ENCODE results near the gene TNS3.

TNS3 gene

GRCh38 chr7:47577321-47577919 is 4.5 kb downstream of the TNS3 start:
- peaks cover 1% of the 10 kb centered on the region for H3K27me3 ChIP-seq (ENCODE audit: control insufficient read depth, insufficient read depth, low read length)
- H3K4me3 ChIP-seq (ENCODE audit: low read length): no peak overlapping the region
- no peaks in the 10 kb centered on the region for H3K36me3 ChIP-seq (ENCODE audit: control insufficient read depth, low read depth, low read length)
- H3K9me3 ChIP-seq (ENCODE audit: control insufficient read depth, low read depth, low read length): no peaks in the 10 kb centered on the region
- H3K4me1 ChIP-seq (ENCODE audit: control insufficient read depth, low read depth, low read length): peaks cover 23% of the 10 kb centered on the region
- no peak overlapping the region for H3K9ac ChIP-seq (ENCODE audit: low read length)
- H3K27ac ChIP-seq (ENCODE audit: low read length): no peak overlapping the region

GRCh38 chr7:47576866-47577306 is 5.0 kb downstream of the TNS3 start:
- Histone ChIP-seq H3K27me3 (ENCODE audit: control insufficient read depth, insufficient read depth, low read length) (no peaks in the 10 kb centered on the region), H3K36me3 (ENCODE audit: control insufficient read depth, low read depth, low read length) (no peaks in the 10 kb centered on the region), H3K4me1 (ENCODE audit: control insufficient read depth, low read depth, low read length) (peaks cover 20% of the 10 kb centered on the region), H3K4me3 (ENCODE audit: low read length) (no peak overlapping the region), H3K27ac (ENCODE audit: low read length) (no peak overlapping the region), H3K9me3 (ENCODE audit: control insufficient read depth, low read depth, low read length) (no peaks in the 10 kb centered on the region), H3K9ac (ENCODE audit: low read length) (no peak overlapping the region)

- H3K27me3 ChIP-seq (ENCODE audit: control insufficient read depth, insufficient read depth, low read length): no peaks in the 10 kb centered on the region
- H3K4me1 ChIP-seq (ENCODE audit: control insufficient read depth, low read depth, low read length): peaks cover 20% of the 10 kb centered on the region
- no peak overlapping the region for H3K9ac ChIP-seq (ENCODE audit: low read length)
- H3K9me3 ChIP-seq (ENCODE audit: control insufficient read depth, low read depth, low read length): no peaks in the 10 kb centered on the region
- H3K27ac ChIP-seq (ENCODE audit: low read length): no peak overlapping the region
- no peaks in the 10 kb centered on the region for H3K36me3 ChIP-seq (ENCODE audit: control insufficient read depth, low read depth, low read length)
- no peak overlapping the region for H3K4me3 ChIP-seq (ENCODE audit: low read length)
Measured at GRCh38 chr7:47576031-47576865, 5.7 kb downstream of the TNS3 start.

GRCh38 chr7:47574482-47575329 is 7.2 kb downstream of the TNS3 start:
- no peaks in the 10 kb centered on the region for H3K27me3 ChIP-seq (ENCODE audit: control insufficient read depth, insufficient read depth, low read length)
- peaks cover 14% of the 10 kb centered on the region for H3K4me1 ChIP-seq (ENCODE audit: control insufficient read depth, low read depth, low read length)
- H3K9me3 ChIP-seq (ENCODE audit: control insufficient read depth, low read depth, low read length): no peaks in the 10 kb centered on the region
- no peak overlapping the region for H3K27ac ChIP-seq (ENCODE audit: low read length)
- no peaks in the 10 kb centered on the region for H3K36me3 ChIP-seq (ENCODE audit: control insufficient read depth, low read depth, low read length)
- H3K9ac ChIP-seq (ENCODE audit: low read length): no peak overlapping the region
- no peak overlapping the region for H3K4me3 ChIP-seq (ENCODE audit: low read length)

- H3K4me3 ChIP-seq (ENCODE audit: low read length): no peak overlapping the region
- no peak overlapping the region for H3K9ac ChIP-seq (ENCODE audit: low read length)
- H3K36me3 ChIP-seq (ENCODE audit: control insufficient read depth, low read depth, low read length): no peaks in the 10 kb centered on the region
- H3K27ac ChIP-seq (ENCODE audit: low read length): no peak overlapping the region
- H3K27me3 ChIP-seq (ENCODE audit: control insufficient read depth, insufficient read depth, low read length): no peaks in the 10 kb centered on the region
- peaks cover 10% of the 10 kb centered on the region for H3K4me1 ChIP-seq (ENCODE audit: control insufficient read depth, low read depth, low read length)
- H3K9me3 ChIP-seq (ENCODE audit: control insufficient read depth, low read depth, low read length): no peaks in the 10 kb centered on the region
Measured at GRCh38 chr7:47573758-47574481, 8.0 kb downstream of the TNS3 start.

- Histone ChIP-seq H3K27ac (ENCODE audit: low read length) (no peak overlapping the region), H3K4me1 (ENCODE audit: control insufficient read depth, low read depth, low read length) (peaks cover 10% of the 10 kb centered on the region), H3K9ac (ENCODE audit: low read length) (no peak overlapping the region)
Measured at GRCh38 chr7:47572939-47573757, 8.8 kb downstream of the TNS3 start.

GRCh38 chr7:47572094-47572445 is 9.8 kb downstream of the TNS3 start:
- H3K4me1 ChIP-seq (ENCODE audit: control insufficient read depth, low read depth, low read length): peaks cover 10% of the 10 kb centered on the region
- H3K9me3 ChIP-seq (ENCODE audit: control insufficient read depth, low read depth, low read length): no peaks in the 10 kb centered on the region
- H3K4me3 ChIP-seq (ENCODE audit: low read length): no peak overlapping the region
- no peaks in the 10 kb centered on the region for H3K27me3 ChIP-seq (ENCODE audit: control insufficient read depth, insufficient read depth, low read length)
- H3K36me3 ChIP-seq (ENCODE audit: control insufficient read depth, low read depth, low read length): no peaks in the 10 kb centered on the region
- no peak overlapping the region for H3K9ac ChIP-seq (ENCODE audit: low read length)
- no peak overlapping the region for H3K27ac ChIP-seq (ENCODE audit: low read length)

More at GRCh38 chr7:47572939-47573757, 8.8 kb downstream of the TNS3 start:
- no peaks in the 10 kb centered on the region for H3K9me3 ChIP-seq (ENCODE audit: control insufficient read depth, low read depth, low read length)
- no peaks in the 10 kb centered on the region for H3K36me3 ChIP-seq (ENCODE audit: control insufficient read depth, low read depth, low read length)
- H3K27me3 ChIP-seq (ENCODE audit: control insufficient read depth, insufficient read depth, low read length): no peaks in the 10 kb centered on the region
- H3K4me3 ChIP-seq (ENCODE audit: low read length): no peak overlapping the region

GRCh38 chr7:47571331-47572093 is 10.4 kb downstream of the TNS3 start:
- H3K4me1 ChIP-seq (ENCODE audit: control insufficient read depth, low read depth, low read length): peaks cover 10% of the 10 kb centered on the region

GRCh38 chr7:47570649-47571050 is 11.3 kb downstream of the TNS3 start:
- Histone ChIP-seq H3K9ac (ENCODE audit: low read length) (no peak overlapping the region), H3K36me3 (ENCODE audit: control insufficient read depth, low read depth, low read length) (no peaks in the 10 kb centered on the region), H3K4me3 (ENCODE audit: low read length) (no peak overlapping the region), H3K27me3 (ENCODE audit: control insufficient read depth, insufficient read depth, low read length) (no peaks in the 10 kb centered on the region), H3K27ac (ENCODE audit: low read length) (no peak overlapping the region), H3K4me1 (ENCODE audit: control insufficient read depth, low read depth, low read length) (peaks cover 10% of the 10 kb centered on the region), H3K9me3 (ENCODE audit: control insufficient read depth, low read depth, low read length) (no peaks in the 10 kb centered on the region)

More at GRCh38 chr7:47571331-47572093, 10.4 kb downstream of the TNS3 start:
- H3K4me3 ChIP-seq (ENCODE audit: low read length): no peak overlapping the region
- H3K9me3 ChIP-seq (ENCODE audit: control insufficient read depth, low read depth, low read length): no peaks in the 10 kb centered on the region
- H3K27ac ChIP-seq (ENCODE audit: low read length): no peak overlapping the region
- H3K27me3 ChIP-seq (ENCODE audit: control insufficient read depth, insufficient read depth, low read length): no peaks in the 10 kb centered on the region
- H3K36me3 ChIP-seq (ENCODE audit: control insufficient read depth, low read depth, low read length): no peaks in the 10 kb centered on the region
- no peak overlapping the region for H3K9ac ChIP-seq (ENCODE audit: low read length)

GRCh38 chr7:47568547-47568946 is 13.4 kb downstream of the TNS3 start:
- Histone ChIP-seq H3K4me3 (ENCODE audit: low read length) (no peak overlapping the region), H3K27ac (ENCODE audit: low read length) (no peak overlapping the region), H3K36me3 (ENCODE audit: control insufficient read depth, low read depth, low read length) (no peaks in the 10 kb centered on the region), H3K27me3 (ENCODE audit: control insufficient read depth, insufficient read depth, low read length) (no peaks in the 10 kb centered on the region), H3K9ac (ENCODE audit: low read length) (no peak overlapping the region), H3K9me3 (ENCODE audit: control insufficient read depth, low read depth, low read length) (no peaks in the 10 kb centered on the region), H3K4me1 (ENCODE audit: control insufficient read depth, low read depth, low read length) (peaks cover 5% of the 10 kb centered on the region)
